Thoracic aorta (tissue), 2 donors: Measurements from ENCODE around the gene EXOC6B. TPM values are rescaled to one million over a fixed set of nuclear protein-coding genes. Genes with fewer than 3 reads are reported as not detected.
"Not testable (repeated sequence)": the region's sequence is repeated elsewhere in the genome, so short reads cannot be mapped to it uniquely, and the experiment has no call there.

ENCODE experiments used
- ATAC-seq: fragments of 150-250 bp; one replicate; pipeline ENCODE4 v1.8.0; 2017; ENCODE audit warnings: low read depth; ENCODE audit not compliant: insufficient number of reproducible peaks, low FRiP score
- DNase-seq: peaks from one replicate; pipeline ENCODE4 v3.0.0-alpha.2; 2020; ENCODE audit warnings: low spot score
- H3K27ac ChIP-seq, 2 donors: fragments of 200-600 bp; sonication (generic); 1 replicate in 1 of 2; 2 replicates in 1 of 2; pipeline ENCODE4 v1.5.1; 2016; ENCODE audit warnings: mild to moderate bottlenecking in 2 of 2, moderate library complexity in 2 of 2
- H3K27me3 ChIP-seq: fragments of 200-600 bp; sonication (generic); replicated peaks from 2 replicates; pipeline ENCODE4 v1.6.0; 2016; ENCODE audit warnings: mild to moderate bottlenecking; ENCODE audit not compliant: insufficient read depth
- H3K36me3 ChIP-seq: fragments of 200-600 bp; sonication (generic); one replicate; pipeline ENCODE4 v1.5.1; 2016
- H3K4me1 ChIP-seq, 2 donors: fragments of 200-600 bp; sonication (generic); 1 replicate in 1 of 2; 2 replicates in 1 of 2; pipeline versions ENCODE4 v1.5.1 to v1.6.0; 2016; ENCODE audit warnings: low read depth in 2 of 2, mild to moderate bottlenecking in 1 of 2; ENCODE audit not compliant: control insufficient read depth in 1 of 2
- H3K4me3 ChIP-seq: fragments of 200-600 bp; sonication (generic); 2 replicates; pipeline ENCODE4 v1.5.1; 2016; ENCODE audit warnings: mild to moderate bottlenecking
- H3K9me3 ChIP-seq: fragments of 200-600 bp; sonication (generic); 2 replicates; pipeline ENCODE4 v1.5.1; 2016
- CTCF ChIP-seq: fragments of 200-600 bp; sonication (generic); IDR thresholded peaks from one replicate; pipeline ENCODE4 v1.5.1; 2019; ENCODE audit warnings: antibody characterized with exemption
- total RNA-seq, 2 donors: library from RNA; depleted of rRNA; stranded (reverse); fragments of >200 nt; gene quantifications; one replicate each; pipeline versions ENCODE4 v1.1.0 to v1.2.3, GENCODE V29; 2016

EXOC6B gene
- total RNA-seq, 2 donors from 2014 or later = 29.6 to 44.5 TPM

- ATAC-seq (no peak), DNase-seq (no peak)
- no peaks in the 10 kb centered on the region for H3K27me3 ChIP-seq
- H3K27ac ChIP-seq = no peak overlapping the region
- H3K9me3 ChIP-seq = peaks cover 6% of the 10 kb centered on the region
- H3K4me3 ChIP-seq = no peak overlapping the region
- no peaks in the 10 kb centered on the region for H3K4me1 ChIP-seq
- H3K36me3 ChIP-seq = no peaks in the 10 kb centered on the region
- no peak for TF ChIP-seq CTCF
Observed at GRCh38 chr2:72665448-72665847, 160.4 kb downstream of the EXOC6B start.

GRCh38 chr2:72661985-72662384 is 163.8 kb downstream of the EXOC6B start:
- Histone ChIP-seq H3K4me1 (no peaks in the 10 kb centered on the region), H3K36me3 (no peaks in the 10 kb centered on the region), H3K9me3 (peaks cover 6% of the 10 kb centered on the region), H3K27ac (no peak overlapping the region), H3K27me3 (no peaks in the 10 kb centered on the region), H3K4me3 (no peak overlapping the region)
- TF ChIP-seq CTCF = no peak
- DNase-seq (no peak), ATAC-seq (no peak)

- no peaks in the 10 kb centered on the region for H3K27me3 ChIP-seq
- no peak for DNase-seq
- H3K4me1 ChIP-seq = no peaks in the 10 kb centered on the region
- H3K27ac ChIP-seq = no peak overlapping the region
- no peak for ATAC-seq
- no peak for TF ChIP-seq CTCF
- no peak overlapping the region for H3K4me3 ChIP-seq
- no peaks in the 10 kb centered on the region for H3K36me3 ChIP-seq
- no peaks in the 10 kb centered on the region for H3K9me3 ChIP-seq
Observed at GRCh38 chr2:72649810-72650209, 176.0 kb downstream of the EXOC6B start.

DNA sequence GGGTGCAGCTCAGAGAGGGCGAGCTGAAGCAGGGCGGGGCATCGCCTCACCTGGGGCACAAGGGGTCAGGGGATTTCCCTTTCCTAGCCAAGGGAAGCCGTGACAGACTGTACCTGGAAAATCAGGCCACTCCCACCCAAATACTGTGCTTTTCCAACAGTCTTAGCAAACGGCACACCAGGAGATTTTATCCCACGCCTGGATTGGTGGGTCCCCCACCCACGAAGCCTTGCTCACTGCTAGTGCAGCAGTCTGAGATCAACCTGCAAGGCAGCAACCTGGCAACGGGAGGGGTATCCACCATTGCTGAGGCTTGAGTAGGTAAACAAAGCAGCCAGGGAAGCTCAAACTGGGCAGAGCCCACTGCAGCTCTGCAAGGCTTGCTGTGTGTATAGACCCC is 184.6 kb downstream of the EXOC6B start:
- not testable (repeated sequence) for DNase-seq, H3K36me3 ChIP-seq, ATAC-seq

DNA sequence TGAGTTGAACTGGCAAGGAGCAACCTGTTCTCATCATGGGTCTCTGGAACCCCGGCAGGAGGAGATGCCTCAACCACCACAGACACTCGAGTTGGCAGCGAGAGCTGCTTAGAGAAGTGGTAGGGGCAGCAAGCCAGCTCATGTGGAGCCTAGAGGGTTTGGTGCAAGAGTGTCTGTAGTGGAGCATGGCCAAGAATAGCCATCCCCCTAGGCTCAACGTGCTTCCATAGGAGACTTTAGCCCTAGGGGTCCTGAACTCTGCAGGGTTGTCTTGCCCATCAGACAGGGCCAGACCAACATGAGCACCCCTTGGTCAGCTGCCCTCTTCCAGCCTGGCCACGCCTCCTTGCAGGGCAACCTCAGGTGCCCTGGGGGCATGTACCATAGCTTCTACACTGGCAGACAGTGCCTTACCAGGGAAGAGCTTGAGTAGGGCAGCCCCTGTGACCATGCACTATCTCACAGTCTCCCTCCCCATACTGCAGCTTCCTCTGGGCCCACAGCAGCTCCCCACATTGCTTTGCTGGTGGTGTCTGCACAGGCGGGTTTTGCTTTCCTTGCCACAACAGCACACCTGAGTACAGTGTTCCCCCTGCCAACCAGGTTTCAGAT is 187.1 kb downstream of the EXOC6B start:
- TF ChIP-seq CTCF = no peak
- no peaks in the 10 kb centered on the region for H3K27me3 ChIP-seq
- H3K4me3 ChIP-seq = no peak overlapping the region
- no peaks in the 10 kb centered on the region for H3K4me1 ChIP-seq
- H3K36me3 ChIP-seq = no peaks in the 10 kb centered on the region
- H3K27ac ChIP-seq = no peak overlapping the region
- no peaks in the 10 kb centered on the region for H3K9me3 ChIP-seq
- no peak for DNase-seq
- ATAC-seq = no peak

More for the DNA sequence above, 184.6 kb downstream of the EXOC6B start:
- not testable (repeated sequence) for H3K4me1 ChIP-seq, H3K27me3 ChIP-seq, H3K9me3 ChIP-seq, H3K27ac ChIP-seq, H3K4me3 ChIP-seq

GRCh38 chr2:72636210-72636609 is 189.6 kb downstream of the EXOC6B start:
- Histone ChIP-seq H3K36me3 (no peaks in the 10 kb centered on the region), H3K4me3 (no peak overlapping the region), H3K27ac (no peak overlapping the region), H3K4me1 (no peaks in the 10 kb centered on the region), H3K27me3 (no peaks in the 10 kb centered on the region), H3K9me3 (no peaks in the 10 kb centered on the region)
- ATAC-seq (no peak), DNase-seq (no peak)
- TF ChIP-seq CTCF = no peak
